NCI-H2196 (cell line): ENCODE results near the gene BRIP1.
"Not testable (repeated sequence)": the region's sequence is repeated elsewhere in the genome, so short reads cannot be mapped to it uniquely, and the experiment has no call there.

Experiments used
- DNase-seq: peaks from one replicate; lab custom pipeline; 2025; ENCODE audit not compliant: unreplicated experiment; lab: John Stamatoyannopoulos, UW

Gene BRIP1

DNA sequence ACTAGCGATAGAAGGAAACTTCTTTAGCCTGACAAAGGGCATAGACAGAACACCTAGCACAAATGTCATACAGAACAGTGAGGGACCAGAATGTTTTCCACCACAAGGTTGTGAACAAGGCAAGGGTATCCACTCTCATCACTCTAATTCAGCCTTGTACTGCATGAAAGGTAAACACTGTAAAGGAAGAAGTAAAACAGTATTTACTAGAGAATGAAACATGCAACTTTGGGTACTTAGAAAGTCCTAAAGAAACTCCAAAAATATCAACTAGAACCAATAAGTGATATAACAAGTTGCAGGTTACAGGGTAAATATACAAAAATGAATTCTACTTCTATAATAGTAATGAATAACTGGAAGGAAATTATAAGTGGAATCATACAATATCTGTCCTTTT, 32.2 kb downstream of the BRIP1 start:
- no peak for DNase-seq

GRCh38 chr17:61828694-61829093, 34.6 kb downstream of the BRIP1 start:
- no peak for DNase-seq

GRCh38 chr17:61827649-61828395, 35.5 kb downstream of the BRIP1 start:
- DNase-seq, result no peak

DNA sequence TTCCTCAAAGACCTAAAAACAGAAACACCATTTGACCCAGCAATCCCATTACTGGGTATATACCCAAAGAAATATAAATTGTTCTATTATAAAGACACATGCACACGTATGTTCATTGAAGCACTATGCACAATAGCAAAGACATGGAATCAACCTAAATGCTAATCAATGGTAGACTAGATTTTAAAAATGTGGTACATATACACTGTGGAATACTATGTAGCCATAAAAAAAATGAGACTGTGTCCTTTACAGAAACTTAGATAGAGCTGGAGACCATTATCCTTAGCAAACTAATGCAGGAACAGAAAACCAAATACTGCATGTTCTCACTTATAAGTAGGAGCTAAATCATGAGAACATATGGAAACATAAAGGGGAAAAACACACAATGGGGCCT, 36.5 kb downstream of the BRIP1 start:
- not testable (repeated sequence) for DNase-seq

GRCh38 chr17:61826198-61826597, 37.1 kb downstream of the BRIP1 start:
- not testable (repeated sequence) for DNase-seq

- no peak for DNase-seq
These were observed 37.7 kb downstream of the BRIP1 start for GRCh38 chr17:61825448-61826137.

GRCh38 chr17:61822326-61823285, 40.7 kb downstream of the BRIP1 start:
- DNase-seq, result no peak

GRCh38 chr17:61821655-61822054, 41.7 kb downstream of the BRIP1 start:
- DNase-seq, result no peak

DNA sequence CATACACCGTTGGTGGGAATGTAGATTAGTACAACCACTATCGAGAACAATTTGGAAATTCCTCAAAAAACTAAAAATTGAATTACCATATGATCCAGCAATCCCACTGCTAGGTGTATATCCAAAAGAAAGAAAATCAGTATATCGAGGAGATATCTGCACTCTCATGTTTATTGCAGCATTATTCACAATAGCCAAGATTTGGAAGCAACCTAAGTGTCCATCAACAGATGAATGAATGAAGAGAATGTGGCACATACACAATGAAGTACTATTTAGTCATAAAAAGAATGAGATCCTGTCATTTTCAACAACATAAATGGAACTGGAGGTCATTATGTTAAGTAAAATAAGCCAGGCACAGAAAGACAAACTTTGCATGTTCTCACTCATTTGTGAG, 44.1 kb downstream of the BRIP1 start:
- DNase-seq, result not testable (repeated sequence)

DNA sequence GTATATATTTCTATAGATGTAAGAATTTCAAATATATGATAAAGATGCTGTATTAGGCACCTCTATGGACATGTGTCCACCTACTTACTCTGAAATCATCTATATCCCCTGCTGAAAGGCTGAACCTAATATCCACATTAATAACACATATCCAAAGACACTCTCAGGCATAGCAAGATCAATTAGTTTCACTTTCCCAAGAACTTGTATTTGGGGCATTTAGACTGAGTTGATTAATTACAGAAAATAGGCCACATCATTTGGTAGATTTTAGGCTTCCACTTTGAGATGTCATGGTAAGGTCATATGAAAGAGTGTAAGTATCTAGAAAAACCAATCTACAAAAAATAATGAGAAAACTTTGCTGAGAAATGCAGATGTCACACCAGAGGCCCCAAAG, 45.1 kb downstream of the BRIP1 start:
- DNase-seq, result no peak

- DNase-seq, result no peak
These were observed 45.9 kb downstream of the BRIP1 start for GRCh38 chr17:61817452-61817851.

DNA sequence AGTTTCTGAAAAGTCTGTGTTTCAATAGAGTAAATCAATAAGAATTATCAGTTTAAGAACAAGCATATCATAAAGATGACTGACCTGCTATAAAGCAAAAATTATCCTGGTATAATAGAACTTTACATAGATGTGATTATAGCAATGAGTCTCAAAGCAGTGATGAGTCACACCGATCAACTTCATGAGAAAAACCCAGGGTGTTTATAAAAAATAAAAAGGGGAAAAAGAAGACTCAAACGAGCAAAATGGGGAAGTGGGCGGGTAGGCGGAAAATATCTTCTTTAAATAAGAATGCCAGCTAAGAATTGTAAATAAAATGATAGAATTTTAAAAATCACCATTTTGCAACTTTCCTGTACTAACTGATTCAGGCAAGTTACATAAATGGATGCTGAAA, 46.8 kb downstream of the BRIP1 start:
- no peak for DNase-seq

- peak; percentile 31 for DNase-seq
These were observed 47.3 kb downstream of the BRIP1 start for GRCh38 chr17:61815863-61816503.

GRCh38 chr17:61814485-61814884, 48.8 kb downstream of the BRIP1 start:
- no peak for DNase-seq

DNA sequence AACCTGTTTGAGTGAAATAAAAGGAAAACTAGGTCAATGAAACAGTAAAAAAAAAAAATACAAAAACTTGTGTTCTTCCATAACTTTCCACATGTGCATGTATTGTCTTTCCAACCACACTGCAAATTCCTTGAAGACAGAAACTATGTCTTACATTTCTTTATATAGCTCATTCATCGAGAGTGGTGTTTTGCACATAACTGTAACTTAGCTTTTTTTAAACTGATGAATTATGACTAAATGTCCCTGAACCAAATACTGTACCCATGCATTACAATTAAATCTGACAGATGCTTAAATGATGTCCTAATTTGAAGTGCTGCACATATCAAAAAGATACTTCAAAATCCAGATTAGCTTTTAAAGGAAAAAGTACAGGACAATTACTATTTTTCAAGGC, 50.1 kb downstream of the BRIP1 start:
- no peak for DNase-seq

DNA sequence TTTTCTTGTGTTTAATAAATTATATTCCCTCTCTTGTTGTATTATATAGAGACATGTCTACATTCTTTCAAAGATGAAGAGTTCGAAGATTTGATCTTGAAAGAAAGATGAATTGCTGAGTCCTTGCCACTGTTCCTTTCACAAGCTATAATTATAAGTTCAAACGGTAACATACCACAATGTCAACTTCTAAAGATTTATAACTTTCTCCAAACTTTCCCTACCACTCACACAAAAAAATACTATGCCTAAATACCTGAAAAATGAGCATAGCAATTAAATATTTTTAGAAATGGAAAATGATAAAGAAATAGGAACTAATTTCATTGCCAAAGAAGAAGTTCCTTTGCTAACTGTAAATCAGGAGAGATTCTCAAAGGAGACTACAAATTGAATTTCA, 50.6 kb downstream of the BRIP1 start:
- no peak for DNase-seq

GRCh38 chr17:61809816-61810392, 53.4 kb downstream of the BRIP1 start:
- DNase-seq, result peak; percentile 63

GRCh38 chr17:61808442-61808841, 54.9 kb downstream of the BRIP1 start:
- DNase-seq, result no peak

- no peak for DNase-seq
These were observed 56.4 kb downstream of the BRIP1 start for GRCh38 chr17:61806936-61807335.

- DNase-seq, result no peak
These were observed 57.1 kb downstream of the BRIP1 start for GRCh38 chr17:61806081-61806828.
